IPS-20b (cell line): Measurements from ENCODE around the gene NELFB.

Experiments used
- H3K27ac ChIP-seq: one replicate; pipeline ENCODE4 v1.5.1; 2013; ENCODE audit warnings: low read length
- H3K27me3 ChIP-seq: 2 replicates; pipeline ENCODE4 v1.6.1; 2013; ENCODE audit warnings: mild to moderate bottlenecking, low read length, inconsistent platforms; ENCODE audit not compliant: insufficient read depth
- H3K36me3 ChIP-seq: 2 replicates; pipeline ENCODE4 v1.6.1; 2013; ENCODE audit warnings: low read depth, mild to moderate bottlenecking, inconsistent platforms, low read length, moderate library complexity; ENCODE audit not compliant: insufficient read depth
- H3K4me1 ChIP-seq: 2 replicates; pipeline ENCODE4 v1.6.1; 2013; ENCODE audit warnings: mild to moderate bottlenecking, control low read depth, inconsistent platforms, low read length, moderate library complexity; ENCODE audit not compliant: insufficient read depth
- H3K4me3 ChIP-seq: 2 replicates; pipeline ENCODE4 v1.5.1; 2013; ENCODE audit warnings: mild to moderate bottlenecking, low read length, inconsistent platforms
- H3K9ac ChIP-seq: 2 replicates; pipeline ENCODE4 v1.6.1; 2013; ENCODE audit warnings: low read depth, mild to moderate bottlenecking, inconsistent platforms, low read length, moderate library complexity
- H3K9me3 ChIP-seq: 2 replicates; pipeline ENCODE4 v1.6.1; 2013; ENCODE audit warnings: mild to moderate bottlenecking, low read depth, low read length, inconsistent platforms; ENCODE audit not compliant: insufficient read depth

The NELFB gene

DNA sequence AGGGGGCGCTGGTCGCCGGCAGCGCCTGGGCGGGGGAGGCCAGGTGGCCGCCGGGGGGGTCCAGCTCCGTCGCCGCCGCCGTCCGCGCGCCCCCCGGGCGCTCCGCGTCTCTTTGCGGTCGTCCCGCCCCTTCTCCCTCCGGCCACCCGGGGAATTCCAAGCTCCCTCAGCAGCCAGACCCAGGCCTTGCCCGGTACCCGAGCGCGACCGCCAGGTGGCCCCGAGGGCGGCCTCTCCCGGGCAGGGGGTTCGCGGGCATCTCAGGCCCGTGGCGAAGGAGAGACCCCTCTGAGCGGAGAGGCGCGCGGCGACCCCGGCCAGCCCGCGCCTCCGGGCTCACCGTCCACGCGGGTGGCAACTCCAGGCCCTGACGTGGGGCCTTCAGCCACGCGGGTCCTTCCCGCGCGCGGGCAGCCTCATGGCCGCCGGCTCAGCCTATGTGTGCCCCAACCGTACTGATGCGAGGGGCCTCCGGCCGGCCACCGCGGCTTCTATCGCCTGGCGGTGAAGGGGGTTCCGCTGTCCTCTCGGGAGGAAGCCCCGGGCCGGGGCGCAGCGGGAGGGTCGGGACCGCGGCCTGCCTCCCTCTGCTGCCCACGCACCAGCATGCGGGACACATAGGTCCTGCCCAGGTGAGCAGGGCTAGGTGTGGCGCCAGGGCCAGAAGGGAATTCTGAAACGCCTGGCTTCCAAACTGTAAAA, 47.5 kb downstream of the NELFB start:
- Histone ChIP-seq H3K9me3 (no peaks in the 10 kb centered on the region), H3K27me3 (peaks cover 45% of the 10 kb centered on the region), H3K27ac (no peak overlapping the region), H3K4me1 (peaks cover 24% of the 10 kb centered on the region), H3K36me3 (no peaks in the 10 kb centered on the region), H3K4me3 (peak overlapping the region; percentile 36; the same call in 1 of the 2 replicates), H3K9ac (no peak overlapping the region)

DNA sequence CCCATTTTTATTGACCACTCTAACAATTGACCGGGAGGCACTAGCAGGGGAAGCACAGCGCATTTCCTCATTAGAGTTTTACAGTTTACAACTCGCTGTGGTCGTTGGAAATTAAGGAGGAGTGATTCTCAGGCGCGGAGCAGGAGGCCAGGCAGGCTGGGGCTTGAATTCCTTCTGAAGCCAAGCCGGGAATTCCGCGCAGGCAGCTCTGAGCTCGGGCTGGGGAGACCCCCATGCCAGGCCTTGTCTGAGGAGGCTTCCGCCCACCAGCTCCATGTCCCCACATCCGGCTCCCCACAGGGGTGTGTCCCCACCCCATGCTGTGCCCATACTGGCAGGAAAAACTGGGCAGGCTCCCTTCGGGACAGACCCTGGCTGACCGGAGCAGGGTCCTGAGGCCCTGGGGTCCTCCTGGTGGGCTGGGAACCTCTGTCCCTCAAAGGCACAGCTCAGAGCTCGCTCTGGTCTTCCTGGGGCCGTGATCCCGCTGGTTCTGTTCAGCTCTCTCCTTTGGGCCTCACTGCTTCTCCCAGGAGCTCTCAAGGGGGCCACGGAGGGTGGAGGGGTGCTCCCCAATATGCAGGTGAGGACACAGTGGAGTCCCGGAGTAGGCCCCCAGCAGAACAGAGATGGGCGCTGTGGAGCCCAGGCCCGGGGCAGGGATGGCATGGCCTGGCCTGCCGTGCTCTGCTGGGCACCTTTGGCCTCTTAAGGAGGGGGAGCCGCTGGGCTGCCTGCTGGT, 48.2 kb downstream of the NELFB start:
- Histone ChIP-seq H3K27ac (no peak overlapping the region), H3K9me3 (no peaks in the 10 kb centered on the region), H3K4me3 (peak overlapping the region; percentile 36; the same call in 1 of the 2 replicates), H3K9ac (no peak overlapping the region), H3K27me3 (peaks cover 38% of the 10 kb centered on the region), H3K4me1 (peaks cover 18% of the 10 kb centered on the region), H3K36me3 (no peaks in the 10 kb centered on the region)

DNA sequence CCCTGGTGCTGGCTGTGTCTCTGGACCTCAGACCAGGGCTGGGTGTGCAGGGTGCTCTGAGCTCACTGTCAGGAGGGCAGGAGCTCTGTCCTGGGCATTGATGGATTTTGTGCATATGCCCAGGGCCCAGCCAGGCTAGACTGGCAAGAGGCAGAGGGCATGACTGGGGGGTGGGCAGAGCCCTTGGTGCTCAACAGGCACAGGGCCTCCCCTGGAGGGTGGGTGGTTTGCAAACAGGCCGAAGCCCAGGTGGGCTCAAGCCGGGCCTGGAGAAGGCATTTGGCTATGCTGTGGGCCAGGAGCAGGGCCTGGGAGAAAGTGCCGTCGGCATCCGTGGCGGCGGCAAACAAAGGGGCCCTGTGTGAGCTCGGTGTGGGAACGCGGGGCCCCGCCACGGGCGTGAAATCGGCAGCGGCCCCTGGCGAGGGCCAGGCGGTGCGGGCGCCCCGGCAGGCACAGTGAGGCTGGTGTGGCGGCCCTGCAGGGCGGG, 48.8 kb downstream of the NELFB start:
- Histone ChIP-seq H3K36me3 (no peaks in the 10 kb centered on the region), H3K27ac (no peak overlapping the region), H3K4me3 (no peak overlapping the region), H3K4me1 (peaks cover 12% of the 10 kb centered on the region), H3K27me3 (peaks cover 32% of the 10 kb centered on the region), H3K9me3 (no peaks in the 10 kb centered on the region), H3K9ac (no peak overlapping the region)

DNA sequence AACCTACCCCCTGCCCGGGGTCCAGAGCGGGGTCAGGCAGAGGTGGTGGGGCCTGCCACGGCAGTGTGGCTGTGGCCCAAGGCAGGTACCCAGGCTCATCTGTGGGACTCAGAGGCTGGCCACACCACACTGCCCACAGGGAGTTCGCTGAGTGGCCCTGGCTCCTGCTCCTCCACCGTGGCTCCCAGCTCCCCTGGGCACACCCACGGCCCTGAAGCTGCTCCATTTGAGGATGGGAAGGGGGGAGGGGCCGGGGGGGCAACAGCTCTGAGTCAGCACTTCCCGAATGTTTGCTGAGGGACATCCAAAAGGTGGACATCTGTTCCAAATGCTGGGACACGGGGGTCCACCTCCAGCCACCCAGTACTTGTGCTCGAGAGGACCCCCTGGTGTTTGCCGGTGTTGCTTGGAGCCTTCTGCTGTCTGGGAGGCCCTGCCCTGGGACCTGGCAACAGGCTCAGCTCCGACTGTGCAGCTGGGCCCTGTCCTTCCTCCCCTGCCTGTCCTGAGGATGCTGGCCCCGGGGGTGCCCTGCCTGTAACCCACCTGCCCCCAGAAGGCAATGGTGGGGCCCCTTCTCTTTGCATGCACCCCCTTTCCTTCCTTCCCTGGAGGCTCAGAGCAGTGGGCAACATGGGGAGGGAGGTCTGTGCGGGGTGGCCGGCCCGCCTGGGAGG, 49.4 kb downstream of the NELFB start:
- Histone ChIP-seq H3K9ac (no peak overlapping the region), H3K27ac (no peak overlapping the region), H3K4me1 (peaks cover 7% of the 10 kb centered on the region; the same call in 1 of the 2 replicates)

DNA sequence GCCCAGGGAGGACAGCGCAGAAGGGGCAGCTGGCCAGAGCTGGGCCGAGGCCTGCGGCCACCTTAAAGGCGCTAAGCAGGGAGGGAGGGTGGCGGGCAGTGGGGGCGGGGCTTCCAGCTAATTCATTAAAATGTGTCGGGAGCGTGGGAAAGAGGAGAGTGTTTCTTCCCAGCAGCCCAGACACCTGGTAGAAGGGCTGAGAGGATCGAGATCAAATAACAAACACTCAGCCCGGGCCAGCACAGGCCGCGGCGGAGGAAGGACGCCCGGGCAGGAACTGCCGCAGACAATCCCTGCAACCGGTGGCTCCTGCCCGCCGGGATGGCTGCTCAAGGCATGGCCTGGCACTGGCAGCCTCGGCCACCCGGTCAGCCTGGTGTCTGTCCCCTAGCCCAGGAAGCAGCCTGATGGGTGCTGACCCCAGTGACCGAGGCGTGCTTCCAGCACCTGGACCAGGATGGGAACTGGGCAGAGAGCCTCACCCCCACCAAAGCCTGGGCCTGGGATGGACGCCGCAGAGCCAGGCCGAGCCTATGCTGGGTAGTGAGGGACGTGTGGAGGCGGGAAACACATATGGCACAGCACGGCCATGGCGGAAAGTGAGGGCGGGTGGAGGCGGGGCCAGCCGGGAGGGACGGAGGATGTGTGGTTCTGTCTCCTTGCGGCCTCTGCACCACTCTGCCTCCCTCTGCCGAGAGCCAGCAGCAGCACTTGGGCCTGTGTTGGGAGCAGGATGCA, 50.1 kb downstream of the NELFB start:
- Histone ChIP-seq H3K27me3 (peaks cover 19% of the 10 kb centered on the region), H3K9ac (no peak overlapping the region), H3K4me3 (no peak overlapping the region), H3K9me3 (no peaks in the 10 kb centered on the region), H3K4me1 (peaks cover 7% of the 10 kb centered on the region; the same call in 1 of the 2 replicates), H3K36me3 (no peaks in the 10 kb centered on the region), H3K27ac (no peak overlapping the region)

More for the DNA sequence above, 49.4 kb downstream of the NELFB start:
- H3K36me3 ChIP-seq, result no peaks in the 10 kb centered on the region
- no peak overlapping the region for H3K4me3 ChIP-seq
- H3K27me3 ChIP-seq, result peaks cover 26% of the 10 kb centered on the region
- H3K9me3 ChIP-seq, result no peaks in the 10 kb centered on the region

DNA sequence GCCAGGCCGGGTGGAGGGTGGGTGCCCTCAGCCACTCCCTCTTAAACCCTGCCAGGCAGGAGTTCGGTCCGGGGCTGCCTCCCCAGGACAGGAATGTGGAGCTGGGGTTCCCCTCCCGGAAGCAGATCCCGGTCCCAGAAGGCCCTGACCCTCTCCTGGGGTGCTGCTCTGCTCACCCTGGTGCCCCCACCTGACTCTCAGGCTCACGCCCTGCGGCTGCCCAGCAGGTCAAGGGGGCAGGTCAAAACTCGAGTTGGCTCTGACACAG, 50.6 kb downstream of the NELFB start:
- no peak overlapping the region for H3K4me3 ChIP-seq
- H3K4me1 ChIP-seq, result peaks cover 7% of the 10 kb centered on the region; the same call in 1 of the 2 replicates
- no peak overlapping the region for H3K9ac ChIP-seq

DNA sequence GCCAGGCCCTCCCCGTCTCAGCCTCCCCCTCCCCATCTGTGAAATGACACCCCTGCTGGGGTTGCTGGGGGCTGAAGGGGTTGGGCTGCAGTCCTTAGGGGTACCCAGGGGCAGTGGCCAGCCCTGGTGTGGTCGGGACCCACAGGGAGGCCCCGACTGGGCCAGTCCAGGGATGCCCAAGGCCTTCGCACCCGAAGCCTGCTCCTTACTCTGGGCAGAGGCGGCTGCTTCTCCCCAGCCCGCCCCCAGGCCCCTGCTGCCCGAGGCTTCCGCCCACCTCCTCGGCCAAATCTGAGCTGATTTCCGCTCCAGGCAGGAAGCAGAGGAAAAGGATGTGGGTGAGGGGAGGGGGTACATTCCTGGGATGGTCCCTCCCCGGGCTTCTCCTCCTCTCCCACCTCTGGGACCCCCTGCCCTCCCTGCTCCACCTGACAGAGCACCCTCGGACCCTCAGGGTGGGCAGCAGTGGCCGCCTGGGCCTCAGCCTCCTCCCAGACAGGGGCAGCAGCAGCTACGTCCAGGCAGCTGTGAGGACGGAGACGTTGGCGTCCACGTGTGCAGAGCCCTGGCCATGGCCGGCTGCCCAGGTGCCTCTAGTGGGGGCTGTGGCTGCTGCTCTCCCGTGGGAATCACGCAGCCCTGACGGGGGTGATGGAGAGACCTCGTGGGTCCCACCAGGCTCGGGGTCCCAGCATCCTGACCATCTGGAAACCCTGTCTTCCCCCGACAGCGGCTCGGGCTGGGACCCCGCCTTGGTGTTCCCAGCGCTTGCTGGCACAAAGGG, 51.1 kb downstream of the NELFB start:
- Histone ChIP-seq H3K36me3 (no peaks in the 10 kb centered on the region), H3K9me3 (no peaks in the 10 kb centered on the region), H3K27me3 (peaks cover 19% of the 10 kb centered on the region), H3K4me1 (peaks cover 7% of the 10 kb centered on the region; the same call in 1 of the 2 replicates), H3K27ac (no peak overlapping the region), H3K4me3 (no peak overlapping the region), H3K9ac (no peak overlapping the region)

More for the DNA sequence above, 50.6 kb downstream of the NELFB start:
- Histone ChIP-seq H3K27ac (no peak overlapping the region), H3K27me3 (peaks cover 19% of the 10 kb centered on the region), H3K36me3 (no peaks in the 10 kb centered on the region), H3K9me3 (no peaks in the 10 kb centered on the region)

DNA sequence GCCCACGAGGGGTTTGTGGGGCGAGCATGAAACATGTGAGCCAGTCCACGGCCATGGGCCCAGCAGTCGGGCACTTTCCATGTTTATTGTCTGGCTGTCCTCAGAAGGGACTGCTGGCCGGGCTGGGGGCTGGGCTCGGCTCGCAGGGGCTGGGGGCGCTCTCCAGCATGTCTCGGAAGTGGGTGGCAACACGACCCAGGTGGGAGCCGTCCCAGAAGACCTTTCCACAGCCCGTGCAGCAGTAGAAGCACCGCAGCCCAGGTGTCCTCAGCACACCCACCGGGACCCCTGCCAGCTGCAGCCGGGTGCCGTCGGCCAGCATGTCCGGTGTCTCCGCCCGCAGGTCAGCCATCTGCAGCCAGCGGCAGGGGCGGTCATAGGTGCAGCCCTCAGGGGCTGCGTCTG, 51.7 kb downstream of the NELFB start:
- H3K27me3 ChIP-seq, result peaks cover 16% of the 10 kb centered on the region
- H3K4me1 ChIP-seq, result peaks cover 7% of the 10 kb centered on the region; the same call in 1 of the 2 replicates
- H3K9ac ChIP-seq, result no peak overlapping the region
- H3K4me3 ChIP-seq, result no peak overlapping the region
- H3K36me3 ChIP-seq, result no peaks in the 10 kb centered on the region
- no peak overlapping the region for H3K27ac ChIP-seq
- no peaks in the 10 kb centered on the region for H3K9me3 ChIP-seq

DNA sequence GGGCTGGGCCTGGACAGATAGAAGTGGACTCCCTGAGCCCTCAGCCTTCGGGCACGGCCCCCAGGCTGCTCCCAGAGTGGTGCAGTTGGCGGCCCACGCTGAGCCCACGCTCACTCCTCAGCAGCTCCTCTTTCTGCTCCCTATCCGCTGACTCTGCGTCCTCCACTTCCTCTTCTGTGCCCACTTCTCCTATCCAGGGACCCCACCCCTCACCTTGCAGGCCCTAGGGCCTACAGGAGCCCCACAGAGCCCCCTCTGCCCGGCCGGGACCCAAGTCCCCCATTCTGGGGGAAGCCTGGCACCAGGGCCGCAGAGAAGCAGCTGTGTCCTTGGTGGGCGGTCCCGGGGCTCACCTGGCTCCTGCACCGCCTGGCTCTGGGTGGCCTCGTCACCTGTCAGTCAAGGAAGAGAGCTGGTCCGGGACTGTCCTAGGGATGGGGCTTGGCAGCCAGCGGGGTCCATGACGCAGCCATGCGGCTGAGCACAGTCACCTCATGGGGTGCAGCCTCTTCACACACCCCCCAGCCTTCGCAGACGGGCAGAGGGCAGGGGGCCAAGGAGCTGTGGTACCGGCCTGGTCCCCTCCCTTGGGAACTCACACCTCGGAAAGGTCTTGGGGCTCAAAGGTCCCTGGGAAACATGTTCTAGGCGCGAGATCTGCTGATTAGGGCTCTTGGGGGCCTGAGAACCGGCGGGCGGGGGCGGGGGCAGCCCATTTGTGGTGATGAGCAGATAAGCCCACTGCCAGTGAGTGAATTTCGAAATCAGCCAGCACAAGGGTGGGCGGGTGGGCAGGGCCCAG, 52.3 kb downstream of the NELFB start:
- Histone ChIP-seq H3K27ac (no peak overlapping the region), H3K27me3 (peaks cover 16% of the 10 kb centered on the region), H3K9me3 (no peaks in the 10 kb centered on the region), H3K36me3 (no peaks in the 10 kb centered on the region), H3K4me3 (no peak overlapping the region), H3K9ac (no peak overlapping the region), H3K4me1 (peaks cover 7% of the 10 kb centered on the region; the same call in 1 of the 2 replicates)

DNA sequence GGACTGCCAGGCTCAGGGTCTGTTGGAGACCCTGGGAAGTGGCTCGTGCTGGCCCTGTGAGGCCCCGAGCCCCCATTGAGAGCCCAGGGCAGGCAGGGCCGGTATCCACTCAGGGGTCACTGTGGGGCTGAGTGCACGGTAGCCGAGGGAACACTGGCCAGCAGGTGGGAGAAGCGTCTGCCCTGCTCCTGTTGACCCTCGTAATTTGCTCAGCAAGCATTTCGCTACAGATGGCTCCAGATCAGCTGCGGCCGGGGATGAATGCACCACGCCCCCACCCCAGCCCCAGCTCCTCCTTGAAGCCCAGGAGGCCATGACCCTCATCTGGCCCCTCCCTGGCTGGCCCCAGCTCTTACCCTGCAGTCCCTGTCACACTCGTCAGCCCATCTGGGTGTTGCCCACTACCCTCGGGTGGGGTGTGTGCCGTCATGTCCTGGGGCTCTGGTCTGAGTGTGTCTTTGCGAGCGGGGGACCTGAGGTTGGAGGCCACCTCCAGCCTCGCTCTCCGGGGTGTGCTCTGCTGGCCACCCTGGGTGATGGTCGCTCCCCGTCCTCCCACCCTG, 53.0 kb downstream of the NELFB start:
- Histone ChIP-seq H3K36me3 (no peaks in the 10 kb centered on the region), H3K9ac (no peak overlapping the region), H3K27ac (no peak overlapping the region), H3K9me3 (no peaks in the 10 kb centered on the region), H3K27me3 (peaks cover 9% of the 10 kb centered on the region), H3K4me1 (peaks cover 3% of the 10 kb centered on the region; the same call in 1 of the 2 replicates), H3K4me3 (no peak overlapping the region)
